ENCODE results near the gene KAT5. TPM values are rescaled to one million over a fixed set of nuclear protein-coding genes. Genes with fewer than 3 reads are reported as not detected.

KAT5 gene
- total and polyA plus RNA-seq, 2 of the 13 experiments (the other 11 are each of a cell fraction or from before 2014, with no cell fraction given), result 35.2 to 48.3 TPM

- no peak for TF ChIP-seq ZEB1 (IDR thresholded peaks at IDR 0.05; ENCODE audit: insufficient replicate concordance, low read depth)
- TF ChIP-seq NAIF1 (CRISPR knock-in tag; IDR thresholded peaks at IDR 0.05; ENCODE audit: borderline replicate concordance), result 0 out of 2 replicates have a peak, but pooled peaks have one; percentile 71
- TF ChIP-seq PRMT3 (CRISPR knock-in tag; IDR thresholded peaks at IDR 0.05; ENCODE audit: borderline replicate concordance, low read depth), result no peak; the same call in 1 of the 2 replicates
- TF ChIP-seq ZNF883 (CRISPR knock-in tag; IDR thresholded peaks at IDR 0.05; ENCODE audit: not compliant biosample characterization), result peak; percentile 97
- peak; percentile 94 for TF ChIP-seq ZNF878 (CRISPR knock-in tag; IDR thresholded peaks at IDR 0.05)
- no peak for TF ChIP-seq GABPA (IDR thresholded peaks at IDR 0.05; ENCODE audit: low read depth, low read length)
- TF ChIP-seq GABPA (CRISPR knock-in tag; IDR thresholded peaks at IDR 0.05; ENCODE audit: low read depth), result peak; percentile 99
- 0 out of 2 replicates have a peak, but pooled peaks have one; percentile 29 for TF ChIP-seq ZBTB39 (CRISPR knock-in tag; IDR thresholded peaks at IDR 0.05)
- 0 out of 2 replicates have a peak, but pooled peaks have one; percentile 29 for TF ChIP-seq ZNF138 (CRISPR knock-in tag; IDR thresholded peaks at IDR 0.05; ENCODE audit: low read depth)
- TF ChIP-seq ZNF142 (CRISPR knock-in tag; IDR thresholded peaks at IDR 0.05), result peak; percentile 88
- peak; percentile 67; the same call in 1 of the 2 replicates for TF ChIP-seq ZNF609 (CRISPR knock-in tag; IDR thresholded peaks at IDR 0.05; ENCODE audit: borderline replicate concordance)
- TF ChIP-seq JUND (CRISPR knock-in tag; IDR thresholded peaks at IDR 0.05), result peak; percentile 52
- peak; percentile 96 for TF ChIP-seq RBFOX2 (IDR thresholded peaks at IDR 0.05; ENCODE audit: low read depth, low read length)
- TF ChIP-seq ZNF460 (CRISPR knock-in tag; IDR thresholded peaks at IDR 0.05; ENCODE audit: borderline replicate concordance), result peak; percentile 68; the same call in 1 of the 2 replicates
These were observed at the start of gene KAT5 (continued) for GRCh38 chr11:65711785-65712632.
